Aorta (tissue), 5 donors: ENCODE results near the gene SPRED3. TPM values are rescaled to one million over a fixed set of nuclear protein-coding genes. Genes with fewer than 3 reads are reported as not detected.
"Not testable (repeated sequence)": the region's sequence is repeated elsewhere in the genome, so short reads cannot be mapped to it uniquely, and the experiment has no call there.

ENCODE experiments used
- ATAC-seq: fragments of 200-7000 bp; cut with Tn5 transposase; one replicate; pipeline ENCODE4 v1.9.1; 2022; ENCODE audit warnings: moderate library complexity; ENCODE audit not compliant: low FRiP score
- DNase-seq, 2 donors: peaks; one replicate each; pipeline ENCODE4 v3.0.0-alpha.2; 2020
- H3K27ac ChIP-seq, 2 donors: one replicate each; pipeline ENCODE4 v1.5.1; 2013; ENCODE audit warnings: low read length in 2 of 2, mild to moderate bottlenecking in 2 of 2, moderate library complexity in 2 of 2, control low read depth in 1 of 2, inconsistent platforms in 1 of 2, low read depth in 1 of 2
- H3K27me3 ChIP-seq, 2 donors: one replicate each; pipeline ENCODE4 v1.6.1; 2013; ENCODE audit warnings: control low read depth in 1 of 2, low read length in 1 of 2, mild to moderate bottlenecking in 1 of 2, moderate library complexity in 1 of 2; ENCODE audit not compliant: insufficient read depth in 2 of 2, control insufficient read depth in 1 of 2
- H3K36me3 ChIP-seq, 2 donors: one replicate each; pipeline ENCODE4 v1.6.1; 2013; ENCODE audit warnings: control low read depth in 1 of 2, low read length in 1 of 2, mild to moderate bottlenecking in 1 of 2; ENCODE audit not compliant: insufficient read depth in 2 of 2, control insufficient read depth in 1 of 2
- H3K4me1 ChIP-seq, 2 donors: one replicate each; pipeline ENCODE4 v1.6.1; 2013; ENCODE audit warnings: low read length in 2 of 2, control low read depth in 1 of 2, mild to moderate bottlenecking in 1 of 2, moderate library complexity in 1 of 2; ENCODE audit not compliant: insufficient read depth in 2 of 2, control insufficient read depth in 1 of 2
- H3K4me3 ChIP-seq, 2 donors: one replicate each; pipeline ENCODE4 v1.5.1; 2013; ENCODE audit warnings: low read length in 2 of 2, control low read depth in 1 of 2, mild to moderate bottlenecking in 1 of 2
- H3K9me3 ChIP-seq: one replicate; pipeline ENCODE4 v1.6.1; 2013; ENCODE audit warnings: mild to moderate bottlenecking, low read length; ENCODE audit not compliant: control insufficient read depth
- WGBS, 2 donors: extraction: QIAGEN DNeasy Blood & Tissue Kit; methylation state at CpG; one replicate each; pipeline ENCODE4 v1.1.7; 2013; 5-methylcytosine and 5-hydroxymethylcytosine counted together
- intact Hi-C, 2 donors: fragments of 100-400 bp; cut with DNase I; formaldehyde crosslinking; loops; one replicate each; pipeline versions ENCODE4 v1.14.2 to v1.15.0; 2022
- long read RNA-seq, 2 donors: library from polyadenylated mRNA; unstranded; transcript quantifications; one replicate each; pipeline ENCODE4 v2.0.0, GENCODE V29; 2020 to 2021
- polyA plus RNA-seq, 2 donors: library from polyadenylated mRNA; stranded (reverse); fragments of 200-250 nt; gene quantifications; one replicate each; pipeline ENCODE4 v1.2.3, GENCODE V29; 2013
- total RNA-seq, 2 donors: library from RNA; stranded (reverse); fragmentation: NEBNext Ultra II Directional; extraction: Animal tissue kit (Norgen Biotek cat#: 25700); gene quantifications; one replicate each; pipeline ENCODE4 v1.2.1, GENCODE V29; 2021
- donor health status: healthy with polysubstance abuse.
- donor health status: Bipolar disorder and iron deficiency.
- donor health status: DM: no; HTN: no; CAD: no.
- donor health status: DM: no; HTN: no; CAD: no.
- donor health status: DM: yes; HTN: yes; CAD: no.

The SPRED3 gene, protein sequence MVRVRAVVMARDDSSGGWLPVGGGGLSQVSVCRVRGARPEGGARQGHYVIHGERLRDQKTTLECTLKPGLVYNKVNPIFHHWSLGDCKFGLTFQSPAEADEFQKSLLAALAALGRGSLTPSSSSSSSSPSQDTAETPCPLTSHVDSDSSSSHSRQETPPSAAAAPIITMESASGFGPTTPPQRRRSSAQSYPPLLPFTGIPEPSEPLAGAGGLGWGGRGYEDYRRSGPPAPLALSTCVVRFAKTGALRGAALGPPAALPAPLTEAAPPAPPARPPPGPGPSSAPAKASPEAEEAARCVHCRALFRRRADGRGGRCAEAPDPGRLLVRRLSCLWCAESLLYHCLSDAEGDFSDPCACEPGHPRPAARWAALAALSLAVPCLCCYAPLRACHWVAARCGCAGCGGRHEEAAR
- total RNA-seq (10 to 100 TPM; 19.6 to 26.1 TPM), polyA plus RNA-seq (10 to 100 TPM in 1 of 2 donors, 1 to 10 TPM in 1; 1.9 to 11.3 TPM)
- long read RNA-seq, donor 1, partial matches to known transcripts, result 0 of 7 reads
- long read RNA-seq, donor 1, other reads (novel, unspliced or antisense), result 7 of 7 reads
- long read RNA-seq, donor 2, partial matches to known transcripts, result 0 of 1 reads
- long read RNA-seq, donor 2, other reads (novel, unspliced or antisense), result 1 of 1 reads

DNA sequence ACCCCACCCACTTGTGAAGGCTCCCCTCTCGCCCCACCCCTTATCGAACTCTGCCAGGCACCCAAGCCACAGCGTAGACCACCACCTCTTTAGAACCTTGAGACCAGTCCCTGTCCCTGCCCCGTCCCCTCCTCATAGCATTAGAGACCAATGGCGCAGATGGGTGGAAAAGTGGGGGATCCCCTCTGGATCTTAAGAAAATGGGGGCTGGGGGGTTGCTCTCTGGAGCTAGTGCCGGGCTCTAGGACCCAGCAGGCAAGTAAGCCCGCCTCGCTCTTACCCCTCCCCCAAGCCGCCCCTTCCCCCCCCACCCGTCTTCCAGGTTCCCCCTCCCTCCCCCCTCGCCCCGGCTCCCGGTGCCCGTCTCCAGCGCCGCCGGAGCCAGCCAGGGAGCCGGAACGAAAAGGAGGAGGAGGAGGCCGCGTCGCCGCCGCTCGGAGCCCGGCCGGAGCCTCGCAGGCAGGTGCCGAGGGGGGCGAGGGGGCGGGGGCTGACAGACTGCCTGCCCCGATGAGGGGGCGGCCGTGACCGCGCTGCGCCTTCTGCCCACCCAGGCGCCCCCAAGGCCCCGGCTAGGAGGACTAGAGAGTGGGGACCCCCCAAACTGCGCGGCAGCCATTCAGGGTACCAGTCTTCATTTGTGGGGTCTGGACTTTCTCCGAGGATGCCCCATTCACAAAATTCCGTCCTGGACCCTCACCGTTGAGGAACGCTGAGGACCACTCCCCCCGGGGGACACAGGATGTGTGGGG is at the start of gene SPRED3:
Gene SPRED3 (plus strand): TSS at position 349 of the 752 bp plus-strand sequence. CDS start 1,606 bp downstream, outside the sequence.
- intact Hi-C loops, result loop anchor here in 1 of 2 donors (5.0 kb wide), 2 partner anchors 51 to 136 kb away; partner anchors contain the start of gene CATSPERG
- H3K36me3 ChIP-seq, result no peaks in the 10 kb centered on the region
- no peaks in the 10 kb centered on the region for H3K27me3 ChIP-seq
- WGBS, 2 donors, result 0% methylated on average over 30 to 46 of the region's 46 CpGs
- no peaks in the 10 kb centered on the region for H3K9me3 ChIP-seq
- peak within 1 kb of the TSS; percentile 20 to 73 for H3K27ac ChIP-seq
- ATAC-seq (peak; percentile 15), DNase-seq (peak; percentile 72 to 87)
- no peaks in the 10 kb centered on the region for H3K4me1 ChIP-seq
- H3K4me3 ChIP-seq, result peak within 1 kb of the TSS; percentile 45 to 56

DNA sequence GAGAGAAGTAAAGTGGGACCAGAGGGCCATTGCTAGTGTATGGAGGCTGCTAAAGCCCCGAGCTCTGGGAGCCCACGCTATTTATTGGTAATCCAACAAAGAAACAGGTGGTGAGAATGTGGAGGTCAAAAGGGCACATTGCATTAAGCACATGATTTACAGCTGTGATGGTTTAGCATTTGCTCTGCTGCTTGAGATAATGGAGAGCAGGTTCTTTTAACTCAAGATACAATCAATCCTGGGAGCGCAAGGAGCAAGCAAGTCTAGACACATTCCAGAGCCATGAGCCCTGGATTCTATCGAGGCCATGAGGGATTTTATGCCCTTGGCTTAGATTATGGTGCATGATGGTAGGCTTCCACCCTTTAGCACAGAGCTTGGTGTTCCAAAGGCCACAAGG is 49.5 kb upstream of the SPRED3 start:
- intact Hi-C loops, result loop anchor here (5.0 to 10.0 kb wide), 6 partner anchors 33 to 513 kb away; partner anchors contain the start of genes GGN (in 1 of the 2), PSMD8 (in 1 of the 2), SIPA1L3 (in 1 of the 2) and SPRED3 (in 1 of the 2)
- not testable (repeated sequence) for H3K4me3 ChIP-seq, ATAC-seq, H3K27me3 ChIP-seq, H3K4me1 ChIP-seq, H3K27ac ChIP-seq, H3K9me3 ChIP-seq, DNase-seq, H3K36me3 ChIP-seq
- 60% methylated on average over 4 of the region's 4 CpGs for WGBS, 2 donors

DNA sequence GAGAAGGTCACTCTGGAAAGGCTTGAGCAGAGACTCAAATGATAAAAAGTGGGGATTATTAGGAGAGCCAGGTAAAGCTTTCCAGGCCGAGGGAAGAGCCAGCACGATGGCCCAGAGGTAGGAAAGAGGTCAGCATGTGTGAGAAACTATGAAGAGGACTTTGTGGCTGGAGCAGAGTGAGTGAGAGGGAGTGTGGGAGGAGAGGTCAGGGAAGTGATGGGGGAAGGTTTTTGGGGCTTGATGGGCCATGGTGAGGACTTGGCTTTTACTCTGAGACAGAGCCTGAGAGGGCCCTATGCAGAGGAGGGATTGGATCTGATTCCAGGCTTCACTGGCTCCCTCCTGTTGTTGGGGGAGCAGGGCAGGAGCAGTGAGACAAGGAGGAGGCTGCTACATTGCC is 47.6 kb upstream of the SPRED3 start:
- Histone ChIP-seq H3K27ac (no peak overlapping the region), H3K36me3 (no peaks in the 10 kb centered on the region), H3K4me1 (no peaks in the 10 kb centered on the region), H3K27me3 (no peaks in the 10 kb centered on the region), H3K9me3 (no peaks in the 10 kb centered on the region), H3K4me3 (no peak overlapping the region)
- ATAC-seq (no peak), DNase-seq (no peak)
- intact Hi-C loops, result no loop called here
- WGBS, 2 donors, result 88 to 91% methylated on average over 2 of the region's 2 CpGs

DNA sequence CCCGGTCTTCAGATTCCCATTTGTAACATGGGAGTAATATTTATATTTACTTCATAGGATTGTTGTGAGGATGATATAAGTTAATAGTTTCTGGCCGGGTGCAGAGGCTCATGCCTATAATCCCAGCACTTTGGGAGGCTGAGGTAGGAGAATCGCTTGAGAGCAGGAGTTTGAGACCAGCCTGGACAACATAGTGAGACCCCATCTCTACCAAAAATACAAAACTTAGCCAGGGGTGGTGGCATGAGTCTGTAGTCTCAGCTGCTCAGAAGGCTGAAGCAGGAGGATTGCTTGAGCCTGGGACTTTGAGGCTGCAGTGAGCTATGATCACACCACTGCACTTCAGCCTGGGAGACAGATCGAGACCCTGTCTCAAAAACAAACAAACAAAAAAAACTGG is 41.7 kb upstream of the SPRED3 start:
- WGBS, 2 donors, result 83 to 85% methylated on average over 4 of the region's 4 CpGs
- Histone ChIP-seq H3K27ac (no peak overlapping the region), H3K9me3 (no peaks in the 10 kb centered on the region), H3K4me1 (no peaks in the 10 kb centered on the region), H3K4me3 (no peak overlapping the region), H3K27me3 (no peaks in the 10 kb centered on the region), H3K36me3 (no peaks in the 10 kb centered on the region)
- ATAC-seq (no peak), DNase-seq (no peak)
- intact Hi-C loops, result no loop called here

DNA sequence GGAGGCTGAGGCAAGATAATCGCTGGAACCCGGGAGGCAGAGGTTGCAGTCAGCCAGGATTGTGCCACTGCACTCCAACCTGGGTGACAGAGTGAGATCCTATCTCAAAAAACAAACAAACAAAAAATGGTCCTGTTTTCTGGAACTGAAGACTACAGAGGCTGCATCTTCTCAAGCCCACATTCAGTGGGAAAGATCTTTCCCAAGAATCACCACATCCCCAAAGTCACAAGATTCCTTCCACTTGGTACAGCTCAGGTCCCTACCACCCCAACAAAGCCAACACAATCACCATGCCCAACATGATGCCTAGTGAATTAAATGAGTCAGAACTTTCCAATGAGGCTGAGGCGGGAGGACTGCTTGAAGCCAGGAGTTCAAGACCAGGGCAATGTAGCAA is 37.6 kb upstream of the SPRED3 start:
- H3K27me3 ChIP-seq, result no peaks in the 10 kb centered on the region

DNA sequence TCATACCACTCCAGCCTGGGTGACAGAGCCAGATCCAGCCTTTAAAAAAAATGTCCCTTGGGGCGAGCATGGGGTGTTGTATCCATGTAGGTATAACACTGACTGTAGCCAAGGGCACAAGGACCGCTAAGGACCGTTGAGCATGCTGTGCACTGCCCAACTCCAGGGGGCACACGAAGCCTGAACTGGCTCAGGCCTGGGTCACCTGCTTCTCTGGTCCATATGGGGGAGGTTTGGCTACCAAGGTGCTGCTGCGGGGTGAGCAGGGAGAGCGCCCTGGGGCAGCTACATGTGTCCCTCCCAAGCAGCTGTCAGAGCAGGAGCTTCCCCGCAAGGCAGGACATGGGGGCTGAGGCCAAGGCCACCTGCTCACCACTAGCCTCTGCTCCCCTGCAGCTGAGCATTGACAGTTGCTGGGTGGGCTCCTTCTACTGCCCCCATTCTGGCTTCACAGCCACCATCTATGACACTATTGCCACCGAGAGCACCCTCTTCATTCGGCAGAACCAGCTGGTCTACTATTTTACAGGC is 36.6 kb upstream of the SPRED3 start:
- H3K9me3 ChIP-seq, result no peaks in the 10 kb centered on the region
- no peaks in the 10 kb centered on the region for H3K4me1 ChIP-seq
- H3K27ac ChIP-seq, result no peak overlapping the region
- H3K27me3 ChIP-seq, result no peaks in the 10 kb centered on the region
- no peaks in the 10 kb centered on the region for H3K36me3 ChIP-seq
- intact Hi-C loops, result no loop called here
- no peak for ATAC-seq
- DNase-seq, result no peak
- no peak overlapping the region for H3K4me3 ChIP-seq
- 71 to 72% methylated on average over 9 of the region's 9 CpGs for WGBS, 2 donors

More for the DNA sequence above, 37.6 kb upstream of the SPRED3 start:
- Histone ChIP-seq H3K36me3 (no peaks in the 10 kb centered on the region), H3K4me1 (no peaks in the 10 kb centered on the region), H3K27ac (no peak overlapping the region), H3K9me3 (no peaks in the 10 kb centered on the region), H3K4me3 (no peak overlapping the region)
- ATAC-seq (no peak), DNase-seq (no peak)
- WGBS, 2 donors, result 81 to 87% methylated on average over 3 of the region's 3 CpGs
- intact Hi-C loops, result no loop called here

DNA sequence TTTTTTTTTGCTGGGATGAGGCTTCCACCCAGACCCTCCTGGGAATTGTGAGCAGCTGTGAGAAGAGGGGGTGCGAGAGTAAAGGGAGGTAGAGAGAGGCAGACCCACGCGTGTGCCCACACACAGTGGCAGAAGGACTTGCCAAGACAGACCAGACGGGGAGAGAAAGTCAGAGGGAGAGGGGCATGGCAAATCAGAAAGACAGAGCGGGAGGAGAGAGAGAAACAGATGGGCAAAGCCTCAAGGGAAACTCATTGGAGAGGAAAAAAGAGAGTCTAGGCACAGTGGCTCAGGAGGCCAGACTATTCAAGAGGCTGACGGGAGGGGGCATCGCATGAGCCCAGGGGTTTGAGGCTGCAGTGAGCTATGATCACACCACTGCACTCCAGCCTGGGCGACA is 35.9 kb upstream of the SPRED3 start:
- Histone ChIP-seq H3K4me3 (no peak overlapping the region), H3K4me1 (no peaks in the 10 kb centered on the region), H3K27ac (no peak overlapping the region), H3K9me3 (no peaks in the 10 kb centered on the region), H3K27me3 (no peaks in the 10 kb centered on the region), H3K36me3 (no peaks in the 10 kb centered on the region)
- DNase-seq (no peak), ATAC-seq (no peak)
- intact Hi-C loops, result no loop called here
- WGBS, 2 donors, result 46 to 49% methylated on average over 7 to 8 of the region's 8 CpGs
